ENCODE measurements around the gene VPS35. TPM values are rescaled to one million over a fixed set of nuclear protein-coding genes. Genes with fewer than 3 reads are reported as not detected.

Gene VPS35
- total RNA-seq, 1 donor from 2014 or later = 105 TPM

- no peak for TF ChIP-seq CTCF (IDR thresholded peaks at IDR 0.05)
- Mint-ChIP-seq H3K4me3 (ENCODE audit: unreplicated experiment) (no peak overlapping the region), H3K36me3 (ENCODE audit: low read depth) (no peaks in the 10 kb centered on the region), H3K27me3 (ENCODE audit: low read depth) (no peaks in the 10 kb centered on the region), H3K4me1 (ENCODE audit: low read depth) (no peaks in the 10 kb centered on the region), H3K27ac (ENCODE audit: unreplicated experiment) (no peak overlapping the region), H3K9me3 (ENCODE audit: low read depth) (no peaks in the 10 kb centered on the region)
- no peak for DNase-seq (ENCODE audit: low spot score)
Measured at GRCh38 chr16:46606231-46606630, 82.7 kb downstream of the VPS35 start.

Other genes with a start within 250 kb of the VPS35 start
- 6.4 to 10.3 TPM (median 6.9 TPM) in 3 replicates for gene SHCBP1, start 67.8 kb downstream of the VPS35 start, total RNA-seq
- gene ORC6, start 481 bp upstream of the VPS35 start, total RNA-seq = 6.3 to 12.4 TPM (median 6.7 TPM) in 3 replicates
- 0.05 to 0.65 TPM (median 0.32 TPM) in 3 replicates for gene MYLK3, start 59.2 kb upstream of the VPS35 start, total RNA-seq
- gene C16orf87, start 142.0 kb upstream of the VPS35 start, total RNA-seq = 15.3 to 19.1 TPM (median 17.7 TPM) in 3 replicates
- gene GPT2, start 195.2 kb upstream of the VPS35 start, total RNA-seq = 35.1 to 67.1 TPM (median 59.6 TPM) in 3 replicates